HG03108 (cell line): ENCODE measurements around the gene LMAN2.

Source experiments
- ATAC-seq: cut with Tn5 transposase; IDR thresholded peaks from one replicate; pipeline ENCODE4 v1.9.1; 2021; ENCODE audit warnings: moderate library complexity; ENCODE audit not compliant: unreplicated experiment

Gene LMAN2

DNA sequence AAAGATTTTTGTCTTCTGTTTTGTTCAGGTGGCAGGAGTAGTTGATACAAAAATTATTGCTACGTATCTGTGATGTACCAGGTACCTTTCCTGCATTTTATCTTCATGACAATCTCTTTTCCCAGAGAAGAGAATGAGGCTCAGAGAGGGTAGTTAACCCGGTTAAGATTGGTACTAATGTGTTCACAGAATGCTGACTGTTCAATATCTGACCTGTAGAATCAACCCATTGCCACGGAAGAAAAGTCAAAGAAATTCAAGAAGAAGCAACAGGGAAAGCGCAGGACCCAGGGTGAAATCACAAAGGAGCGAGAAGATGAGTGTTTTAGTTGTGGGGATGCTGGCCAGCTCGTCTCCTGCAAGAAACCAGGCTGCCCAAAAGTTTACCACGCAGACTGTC, 59.7 kb downstream of the LMAN2 start:
- ATAC-seq, result no peak

DNA sequence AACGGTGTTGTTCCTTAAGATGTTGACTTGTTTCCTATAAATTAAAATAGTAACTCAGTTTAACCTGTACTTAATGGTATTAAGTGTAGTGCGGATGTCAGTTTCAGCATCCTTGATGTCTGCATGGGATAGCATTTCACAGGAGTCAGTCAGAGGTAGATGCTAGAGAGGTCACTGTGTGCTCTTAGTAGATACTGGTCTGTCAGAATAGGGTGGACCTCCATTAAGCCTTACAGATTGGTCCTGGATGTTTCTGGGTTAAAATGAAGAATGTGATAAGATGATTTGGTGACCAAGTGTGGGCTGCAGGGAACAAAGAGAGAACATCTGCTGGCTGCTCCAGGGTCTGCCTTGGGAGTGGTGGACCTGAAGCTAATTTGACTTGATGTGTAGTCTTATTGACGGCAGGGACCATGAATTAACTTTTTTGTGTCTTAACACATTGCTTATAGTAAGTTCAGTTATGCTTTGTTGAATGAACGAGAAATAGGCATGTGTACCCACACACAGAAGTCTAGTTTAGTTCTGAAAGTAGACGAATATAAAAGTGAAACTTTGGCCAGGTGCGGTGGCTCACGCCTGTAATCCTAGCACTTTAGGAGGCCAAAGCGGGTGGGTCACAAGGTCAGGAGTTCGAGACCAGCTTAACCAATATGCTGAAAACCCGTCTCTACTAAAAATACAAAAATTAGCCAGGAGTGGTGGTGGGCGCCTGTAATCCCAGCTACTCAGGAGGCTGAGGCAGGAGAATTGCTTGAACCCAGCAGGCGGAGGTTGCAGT, 60.5 kb downstream of the LMAN2 start:
- no peak for ATAC-seq

- ATAC-seq, result no peak
These were observed 63.3 kb downstream of the LMAN2 start for GRCh38 chr5:177288191-177288590.
